Smooth muscle cell (in vitro differentiated cells): ENCODE data around the gene COA1. TPM values are rescaled to one million over a fixed set of nuclear protein-coding genes. Genes with fewer than 3 reads are reported as not detected.
A peak's percentile ranks its signal among the peaks of the same experiment; 100 is the strongest.

Experiments
- DNase-seq: peaks from one replicate; lab custom pipeline; 2025; ENCODE audit not compliant: unreplicated experiment; lab: John Stamatoyannopoulos, UW
- H2AFZ ChIP-seq: fragments of 200-600 bp; sonication (generic); 2 replicates; pipeline ENCODE4 v1.6.0; 2016; ENCODE audit warnings: antibody characterized with exemption, low read depth, mild to moderate bottlenecking
- H3F3A ChIP-seq: fragments of 200-600 bp; sonication (generic); 2 replicates; pipeline ENCODE4 v1.6.0; 2017; ENCODE audit warnings: antibody characterized with exemption, low read depth
- H3K27ac ChIP-seq: fragments of 200-600 bp; sonication (generic); 2 replicates; pipeline ENCODE4 v1.5.1; 2016; ENCODE audit warnings: low read depth, mild to moderate bottlenecking
- H3K27me3 ChIP-seq: fragments of 200-600 bp; sonication (generic); 2 replicates; pipeline ENCODE4 v1.6.1; 2016; ENCODE audit warnings: low read depth, mild to moderate bottlenecking
- H3K36me3 ChIP-seq: fragments of 200-600 bp; sonication (generic); 2 replicates; pipeline ENCODE4 v1.5.1; 2016; ENCODE audit warnings: low read depth
- H3K4me1 ChIP-seq: fragments of 200-600 bp; sonication (generic); 2 replicates; pipeline ENCODE4 v1.5.1; 2016; ENCODE audit warnings: low read depth
- H3K4me2 ChIP-seq: fragments of 200-600 bp; sonication (generic); 2 replicates; pipeline ENCODE4 v1.6.0; 2016; ENCODE audit warnings: mild to moderate bottlenecking
- H3K4me3 ChIP-seq: fragments of 200-600 bp; sonication (generic); 2 replicates; pipeline ENCODE4 v1.5.1; 2016; ENCODE audit warnings: mild to moderate bottlenecking
- H3K79me2 ChIP-seq: fragments of 200-600 bp; sonication (generic); 2 replicates; pipeline ENCODE4 v1.6.0; 2016; ENCODE audit warnings: low read depth, mild to moderate bottlenecking
- H3K9ac ChIP-seq: fragments of 200-600 bp; sonication (generic); 2 replicates; pipeline ENCODE4 v1.6.0; 2016; ENCODE audit warnings: low read depth
- H3K9me3 ChIP-seq: fragments of 200-600 bp; sonication (generic); replicated peaks from 2 replicates; pipeline ENCODE4 v1.5.1; 2016; ENCODE audit warnings: low read depth
- H4K20me1 ChIP-seq: fragments of 200-600 bp; sonication (generic); 2 replicates; pipeline ENCODE4 v1.6.0; 2016; ENCODE audit warnings: low read depth
- WGBS: methylation state at CpG from one replicate; pipeline ENCODE4 v1.1.7; 2016; ENCODE audit warnings: low lambda C conversion rate; 5-methylcytosine and 5-hydroxymethylcytosine counted together
- polyA plus RNA-seq: library from polyadenylated mRNA; unstranded; fragments of >200 nt; fragmentation: Nextera tagmentation; extraction: Ambion mirVana; gene quantifications from 2 replicates; pipeline ENCODE4 v1.2.1, GENCODE V29; 2016
- total RNA-seq: library from RNA; depleted of rRNA; stranded (reverse); fragments of >200 nt; gene quantifications from 2 replicates; pipeline ENCODE4 v1.2.3, GENCODE V29; 2014
- TF ChIP-seq, protein P1 (sequence below): fragments of 200-600 bp; sonication (generic); IDR thresholded peaks from 2 replicates; pipeline ENCODE4 v1.5.1; 2017; ENCODE audit warnings: borderline replicate concordance, mild to moderate bottlenecking, antibody characterized with exemption; ENCODE audit not compliant: insufficient read depth, poor library complexity, severe bottlenecking

COA1 gene
- total and polyA plus RNA-seq, 2 experiments from 2014 or later: 63.1 to 67.5 TPM

DNA sequence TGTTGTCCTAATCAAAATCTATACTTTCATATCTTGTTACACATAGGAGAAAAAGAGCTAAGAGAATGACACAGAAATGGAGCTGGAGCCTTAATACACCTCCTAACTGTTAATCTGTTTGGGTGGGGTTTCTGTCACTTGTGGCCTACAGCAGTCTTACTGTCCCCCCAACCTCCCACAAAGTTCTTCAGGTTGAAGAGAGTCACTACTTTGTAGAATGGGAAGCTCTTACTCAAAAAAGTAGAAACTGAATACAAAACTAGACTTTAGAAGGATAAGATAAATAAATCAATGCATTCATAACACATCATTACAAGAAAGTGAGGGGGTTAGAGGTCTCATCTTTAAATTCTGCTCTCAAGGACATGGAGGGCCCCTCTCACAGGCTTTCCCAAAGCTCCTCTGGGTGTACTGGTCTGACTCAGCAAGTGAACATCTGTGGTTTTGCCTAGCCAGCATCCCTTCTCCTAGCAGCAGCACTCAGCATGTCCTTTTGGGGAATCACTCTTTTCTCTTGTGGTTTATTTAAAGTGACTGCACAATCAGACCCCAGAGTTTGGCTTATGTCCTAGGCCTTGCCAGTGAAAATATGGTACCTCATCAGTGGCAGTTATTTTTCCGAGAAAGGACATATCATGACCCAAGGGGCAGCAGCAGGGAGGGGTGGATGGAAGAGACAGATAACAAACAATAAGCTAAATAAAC is 27.2 kb upstream of the COA1 start:
- Histone ChIP-seq H3K4me2 (no peak overlapping the region), H3K9ac (no peak overlapping the region)

GRCh38 chr7:43754596-43754995 is 25.3 kb upstream of the COA1 start:
- Histone ChIP-seq H4K20me1 (no peaks in the 10 kb centered on the region), H3K36me3 (no peaks in the 10 kb centered on the region), H3K79me2 (peaks cover 2% of the 10 kb centered on the region), H2AFZ (no peak overlapping the region), H3K9me3 (no peaks in the 10 kb centered on the region), H3F3A (peaks cover 11% of the 10 kb centered on the region), H3K27me3 (peaks cover 3% of the 10 kb centered on the region), H3K4me1 (peaks cover 5% of the 10 kb centered on the region), H3K9ac (no peak overlapping the region), H3K4me3 (no peak overlapping the region), H3K4me2 (no peak overlapping the region), H3K27ac (no peak overlapping the region)
- WGBS: 91% methylated on average over 4 of the region's 4 CpGs
- TF ChIP-seq, protein P1, sequence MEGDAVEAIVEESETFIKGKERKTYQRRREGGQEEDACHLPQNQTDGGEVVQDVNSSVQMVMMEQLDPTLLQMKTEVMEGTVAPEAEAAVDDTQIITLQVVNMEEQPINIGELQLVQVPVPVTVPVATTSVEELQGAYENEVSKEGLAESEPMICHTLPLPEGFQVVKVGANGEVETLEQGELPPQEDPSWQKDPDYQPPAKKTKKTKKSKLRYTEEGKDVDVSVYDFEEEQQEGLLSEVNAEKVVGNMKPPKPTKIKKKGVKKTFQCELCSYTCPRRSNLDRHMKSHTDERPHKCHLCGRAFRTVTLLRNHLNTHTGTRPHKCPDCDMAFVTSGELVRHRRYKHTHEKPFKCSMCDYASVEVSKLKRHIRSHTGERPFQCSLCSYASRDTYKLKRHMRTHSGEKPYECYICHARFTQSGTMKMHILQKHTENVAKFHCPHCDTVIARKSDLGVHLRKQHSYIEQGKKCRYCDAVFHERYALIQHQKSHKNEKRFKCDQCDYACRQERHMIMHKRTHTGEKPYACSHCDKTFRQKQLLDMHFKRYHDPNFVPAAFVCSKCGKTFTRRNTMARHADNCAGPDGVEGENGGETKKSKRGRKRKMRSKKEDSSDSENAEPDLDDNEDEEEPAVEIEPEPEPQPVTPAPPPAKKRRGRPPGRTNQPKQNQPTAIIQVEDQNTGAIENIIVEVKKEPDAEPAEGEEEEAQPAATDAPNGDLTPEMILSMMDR: no peak
- no peak for DNase-seq

More for the DNA sequence above, 27.2 kb upstream of the COA1 start:
- DNase-seq: no peak
- peaks cover 11% of the 10 kb centered on the region for H3F3A ChIP-seq
- peaks cover 3% of the 10 kb centered on the region for H3K27me3 ChIP-seq
- peak overlapping the region; percentile 23 for H3K27ac ChIP-seq
- no peak overlapping the region for H3K4me3 ChIP-seq
- peaks cover 4% of the 10 kb centered on the region for H3K79me2 ChIP-seq
- H3K4me1 ChIP-seq: peaks cover 6% of the 10 kb centered on the region
- no peaks in the 10 kb centered on the region for H3K36me3 ChIP-seq
- 45% methylated on average over 1 of the region's 1 CpG for WGBS
- TF ChIP-seq, protein P1: no peak
- H3K9me3 ChIP-seq: no peaks in the 10 kb centered on the region
- no peak overlapping the region for H2AFZ ChIP-seq
- no peaks in the 10 kb centered on the region for H4K20me1 ChIP-seq

DNA sequence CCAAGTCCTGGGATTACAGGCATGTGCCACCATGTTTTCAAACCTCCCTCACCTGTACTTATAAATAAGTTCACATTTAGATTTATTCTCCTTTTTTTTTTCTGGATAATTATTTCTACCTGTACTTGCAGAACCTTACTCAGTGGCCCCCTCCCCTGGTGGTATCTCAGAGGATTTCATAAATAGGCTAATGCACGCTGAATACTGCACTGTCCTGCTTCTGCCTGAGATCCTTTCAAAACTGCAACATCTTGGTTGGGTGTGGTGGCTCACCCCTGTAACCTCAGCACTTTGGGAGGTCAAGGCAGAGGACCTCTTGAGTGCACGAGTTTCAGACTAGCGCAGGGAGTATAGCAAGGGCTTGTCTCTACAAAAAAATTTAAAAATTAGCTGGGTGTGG is 24.5 kb upstream of the COA1 start:
- no peaks in the 10 kb centered on the region for H3K36me3 ChIP-seq
- no peak overlapping the region for H3K4me2 ChIP-seq
- WGBS: 91% methylated on average over 3 of the region's 3 CpGs
- no peak overlapping the region for H2AFZ ChIP-seq
- peaks cover 3% of the 10 kb centered on the region for H3K27me3 ChIP-seq
- H3K4me1 ChIP-seq: no peaks in the 10 kb centered on the region
- no peak overlapping the region for H3K9ac ChIP-seq
- H3K9me3 ChIP-seq: no peaks in the 10 kb centered on the region
- H4K20me1 ChIP-seq: no peaks in the 10 kb centered on the region
- DNase-seq: no peak
- TF ChIP-seq, protein P1: no peak
- no peak overlapping the region for H3K4me3 ChIP-seq
- peaks cover 11% of the 10 kb centered on the region for H3F3A ChIP-seq
- H3K79me2 ChIP-seq: no peaks in the 10 kb centered on the region
- no peak overlapping the region for H3K27ac ChIP-seq

- TF ChIP-seq, protein P1: no peak
- 100% methylated on average over 1 of the region's 1 CpG for WGBS
- no peaks in the 10 kb centered on the region for H4K20me1 ChIP-seq
- no peak overlapping the region for H3K4me3 ChIP-seq
- peaks cover 4% of the 10 kb centered on the region for H3K27me3 ChIP-seq
- DNase-seq: no peak
- H3K9ac ChIP-seq: no peak overlapping the region
- no peaks in the 10 kb centered on the region for H3K9me3 ChIP-seq
- no peak overlapping the region for H3K27ac ChIP-seq
- H3K36me3 ChIP-seq: no peaks in the 10 kb centered on the region
- no peaks in the 10 kb centered on the region for H3K4me1 ChIP-seq
- no peak overlapping the region for H3K4me2 ChIP-seq
- H2AFZ ChIP-seq: no peak overlapping the region
- H3K79me2 ChIP-seq: no peaks in the 10 kb centered on the region
- H3F3A ChIP-seq: peaks cover 11% of the 10 kb centered on the region
Measured at GRCh38 chr7:43753271-43753810, 24.0 kb upstream of the COA1 start.
